Measurements from ENCODE around the gene TTC7B.

- no peak for TF ChIP-seq POLR2AphosphoS5 (IDR thresholded peaks at IDR 0.05; ENCODE audit: low read depth)
- no peak for TF ChIP-seq CTCF (IDR thresholded peaks at IDR 0.05; ENCODE audit: insufficient read depth, low read length)
- TF ChIP-seq REST (IDR thresholded peaks at IDR 0.05; ENCODE audit: insufficient replicate concordance, low read depth): no peak
- no peak for TF ChIP-seq GABPA (IDR thresholded peaks at IDR 0.05; ENCODE audit: low read depth)
- no peak for TF ChIP-seq SPI1 (IDR thresholded peaks at IDR 0.05; ENCODE audit: borderline replicate concordance, low read depth)
Observed at GRCh38 chr14:90609376-90609775, 206.9 kb downstream of the TTC7B start.

All from HL-60 (cell line).